Ammon's horn (tissue), 1 donor: ENCODE measurements around the gene KLHL8.
"Not testable (repeated sequence)": the region's sequence is repeated elsewhere in the genome, so short reads cannot be mapped to it uniquely, and the experiment has no call there.

Experiments used
- DNase-seq: peaks from one replicate; pipeline ENCODE4 v3.0.0-alpha.2; 2016; ENCODE audit warnings: low spot score

The KLHL8 gene

DNA sequence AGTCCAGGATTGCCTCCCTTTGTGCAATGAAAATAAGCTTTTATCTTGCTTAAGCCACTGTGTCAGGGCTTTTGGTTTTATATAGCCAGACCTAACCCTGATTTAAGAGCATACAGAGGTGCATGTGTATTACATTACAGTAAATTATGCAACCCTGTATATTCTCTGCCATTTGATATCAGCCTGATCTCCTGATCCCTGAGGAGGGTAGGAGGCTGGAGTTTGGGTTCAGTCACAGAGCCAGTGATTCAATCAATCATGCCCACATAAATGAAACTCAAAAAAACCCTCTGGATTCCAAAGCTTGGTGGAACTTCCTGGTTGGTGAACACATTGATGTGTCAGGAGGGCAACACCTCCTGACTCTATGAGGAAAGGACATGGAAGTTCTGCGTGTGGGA lies 7.3 kb upstream of the KLHL8 start:
- DNase-seq: no peak

DNA sequence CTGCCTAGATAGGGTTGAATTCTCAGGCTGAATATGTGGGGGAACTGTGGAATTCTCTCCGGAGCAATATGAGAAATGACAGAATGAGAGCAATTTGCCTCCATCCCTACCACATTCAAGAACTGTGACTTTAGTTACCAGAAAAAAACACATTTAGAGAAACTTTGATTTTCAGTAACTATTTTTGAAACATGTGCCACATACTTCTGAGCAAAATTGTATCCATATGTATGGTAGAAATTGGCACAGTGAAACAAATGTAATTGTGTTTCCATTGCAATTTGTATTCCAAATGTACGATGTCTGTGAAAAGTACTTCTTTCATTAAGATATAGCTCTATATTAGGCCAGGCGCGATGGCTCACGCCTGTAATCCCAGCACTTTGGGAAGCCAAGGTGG lies 5.5 kb upstream of the KLHL8 start:
- no peak for DNase-seq

DNA sequence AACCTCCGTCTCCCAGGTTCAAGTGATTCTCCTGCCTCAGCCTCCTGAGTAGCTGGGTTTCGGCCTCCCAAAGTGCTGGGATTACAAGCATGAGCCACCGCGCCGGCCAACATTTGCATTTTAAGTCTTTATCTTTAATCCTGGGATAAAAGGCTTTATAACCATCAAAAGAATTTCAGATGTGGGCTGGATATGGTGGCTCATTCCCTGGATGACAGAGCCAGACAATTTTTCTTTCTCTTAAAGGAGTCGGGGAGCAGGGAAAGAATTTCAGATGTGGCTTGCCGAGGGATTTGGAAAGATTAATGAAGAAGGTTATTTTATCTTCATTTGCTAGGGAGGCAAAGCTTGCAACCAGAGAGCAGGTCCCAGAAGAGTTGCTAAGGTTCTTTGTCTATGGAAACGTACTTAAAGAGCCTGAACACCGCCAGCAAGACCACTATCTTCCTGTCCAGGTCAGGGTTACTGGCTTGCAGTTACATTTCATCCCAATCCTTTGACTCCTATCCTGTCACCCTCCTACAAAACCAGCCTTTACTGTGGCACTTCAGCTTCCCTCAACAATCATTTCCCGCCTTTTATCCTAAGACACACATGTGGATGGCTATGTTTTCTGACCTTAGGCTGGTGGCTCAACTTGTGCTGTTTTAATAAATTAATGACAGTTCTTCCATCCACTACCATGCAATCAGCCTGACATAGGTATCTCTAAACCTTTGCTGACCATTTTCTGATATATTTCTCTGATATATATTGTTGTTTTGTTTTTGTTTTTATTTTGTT lies 3.9 kb upstream of the KLHL8 start:
- DNase-seq: no peak

DNA sequence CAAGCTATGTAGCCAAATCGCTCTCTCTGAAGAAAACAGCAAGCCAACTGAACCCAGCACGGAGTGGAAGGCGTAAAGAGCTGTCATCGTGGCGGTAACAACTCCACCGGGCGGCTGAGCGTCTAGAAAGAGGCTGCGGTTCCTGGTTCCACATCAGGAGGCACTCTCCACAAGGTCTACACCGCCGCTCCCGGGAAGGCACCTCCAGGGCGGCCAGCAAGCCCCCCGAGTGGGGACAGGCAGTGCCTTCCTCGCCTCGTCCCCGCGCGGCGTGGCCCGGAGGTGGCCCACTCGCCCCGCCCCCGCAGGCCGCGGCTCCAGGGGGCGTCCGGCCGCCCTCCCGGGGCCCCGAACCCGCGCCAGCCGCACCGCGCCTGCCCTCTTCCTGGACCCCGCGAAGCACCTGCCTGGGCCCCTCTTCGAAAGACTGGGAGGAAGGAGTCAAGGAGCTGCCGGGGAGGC lies 755 bp downstream of the KLHL8 start:
- DNase-seq: peak; percentile 66

DNA sequence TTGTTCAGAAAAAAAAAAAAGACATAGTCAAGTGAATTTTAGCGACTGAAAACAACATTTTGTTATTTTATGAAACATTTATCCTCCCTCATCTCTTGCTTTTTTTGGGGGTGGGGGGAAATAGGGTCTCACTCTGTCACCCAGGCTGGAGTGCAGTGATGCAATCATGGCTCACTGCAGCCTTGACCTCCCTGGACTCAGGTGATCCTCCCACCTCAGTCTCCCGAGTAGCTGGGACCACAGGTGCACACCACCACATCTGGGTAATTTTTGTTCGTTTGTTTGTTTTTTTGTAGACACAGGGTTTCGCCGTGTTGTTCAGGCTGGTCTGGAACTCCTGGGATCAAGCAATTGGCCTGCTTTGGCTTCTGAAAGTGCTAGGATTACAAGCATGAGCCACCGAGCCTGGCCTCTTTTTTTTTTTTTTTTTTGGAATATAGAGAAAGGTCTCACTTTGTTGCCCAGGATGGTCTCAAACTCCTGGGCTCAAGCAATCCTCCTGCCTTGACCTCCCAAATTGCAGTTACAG lies 3.1 kb downstream of the KLHL8 start:
- DNase-seq: not testable (repeated sequence)

DNA sequence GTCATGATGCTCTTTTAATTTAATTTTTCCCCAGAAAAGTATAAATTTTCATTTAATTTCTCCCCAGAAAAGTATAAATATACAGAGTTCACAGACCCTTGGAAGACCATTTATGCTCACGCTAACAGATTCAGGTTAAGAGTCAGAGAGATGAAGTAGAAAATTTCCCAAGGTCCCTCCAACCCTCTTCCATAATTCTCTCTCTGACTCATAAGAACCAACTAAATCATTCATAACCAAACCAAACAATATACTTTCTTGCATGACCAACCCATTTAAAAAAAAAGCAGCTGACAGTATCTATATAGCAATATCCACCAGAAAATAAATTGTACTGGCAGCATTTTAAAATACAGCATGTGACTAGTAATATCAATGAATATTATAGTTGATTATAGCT lies 3.9 kb downstream of the KLHL8 start:
- DNase-seq: no peak

DNA sequence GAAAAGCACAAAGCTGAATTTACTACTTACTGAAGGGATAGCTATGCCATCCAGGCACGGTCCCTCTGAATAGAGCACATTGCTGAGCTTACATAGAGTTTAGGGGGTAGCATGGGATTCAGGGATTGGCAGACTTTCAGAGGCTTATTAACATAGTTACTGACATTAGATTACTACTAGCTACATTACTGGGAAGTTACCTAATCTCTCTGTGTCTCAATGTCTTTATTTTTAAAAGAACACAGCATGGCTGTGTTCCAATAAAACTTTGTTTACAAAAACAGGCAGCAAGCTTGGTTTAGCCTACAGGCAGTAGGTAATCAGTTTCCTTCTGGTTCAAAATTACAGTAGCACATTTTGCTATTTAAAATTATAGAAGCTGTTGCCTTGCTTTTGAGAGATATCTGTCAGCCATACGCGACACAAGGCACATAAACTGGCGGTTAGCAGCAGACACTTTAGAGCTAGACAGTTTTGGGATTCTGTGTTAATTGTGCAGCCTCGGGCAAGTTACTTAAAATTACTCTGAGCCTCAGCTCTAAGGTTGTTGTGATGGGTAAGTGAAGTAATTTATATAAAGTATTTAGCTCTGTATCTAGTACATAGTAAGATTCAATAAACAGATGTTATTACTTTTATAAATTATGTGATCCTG lies 6.9 kb downstream of the KLHL8 start:
- DNase-seq: no peak

DNA sequence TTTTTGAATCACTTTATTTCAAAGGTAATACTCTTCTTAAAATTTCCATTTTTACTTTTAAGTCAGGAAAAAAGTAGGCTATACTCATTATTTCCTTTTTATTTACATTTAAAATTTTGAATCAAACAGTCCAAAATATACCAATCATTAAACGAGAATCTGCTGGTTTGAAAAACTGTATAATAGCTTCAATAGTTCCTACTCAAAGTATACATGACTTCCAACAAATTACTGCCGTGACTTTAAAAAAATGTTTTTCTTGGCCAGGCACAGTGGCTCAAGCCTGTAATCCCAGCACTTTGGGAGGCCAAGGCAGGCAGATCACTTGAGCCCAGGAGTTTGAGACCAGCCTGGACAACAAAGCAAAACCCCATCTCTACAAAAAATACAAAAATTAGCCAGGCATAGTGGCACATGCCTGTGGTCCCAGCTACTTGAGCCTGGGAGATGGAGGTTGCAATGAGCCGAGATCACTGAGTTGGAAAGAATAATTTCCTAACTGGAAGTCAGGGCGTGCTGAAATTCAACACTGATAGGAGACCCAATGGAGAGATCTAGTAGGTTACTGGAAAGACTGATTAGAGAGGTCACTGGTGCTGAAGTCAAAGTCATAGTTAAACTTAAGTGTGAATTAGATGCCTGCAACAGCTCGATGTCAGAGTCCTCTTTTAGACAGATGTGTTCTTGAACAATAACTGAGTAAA lies 9.0 kb downstream of the KLHL8 start:
- DNase-seq: no peak

DNA sequence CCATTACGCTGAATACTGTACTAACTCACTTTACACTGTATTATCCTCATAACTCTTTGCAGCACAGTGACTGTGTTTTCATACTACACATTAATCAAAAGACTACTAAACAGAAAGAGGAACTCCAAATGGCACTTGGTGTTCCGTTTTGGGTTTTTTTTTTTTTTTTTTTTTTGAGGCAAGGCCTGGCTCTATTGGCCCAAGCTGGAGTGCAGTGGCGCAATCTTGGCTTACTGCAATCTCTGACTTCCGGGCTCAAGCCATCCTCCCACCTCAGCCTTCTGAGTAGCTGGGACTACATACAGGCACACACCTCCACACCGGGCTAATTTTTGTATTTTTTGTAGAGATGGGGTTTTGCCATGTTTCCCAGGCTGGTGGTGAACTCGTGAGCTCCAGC lies 10.7 kb downstream of the KLHL8 start:
- DNase-seq: peak; percentile 50

DNA sequence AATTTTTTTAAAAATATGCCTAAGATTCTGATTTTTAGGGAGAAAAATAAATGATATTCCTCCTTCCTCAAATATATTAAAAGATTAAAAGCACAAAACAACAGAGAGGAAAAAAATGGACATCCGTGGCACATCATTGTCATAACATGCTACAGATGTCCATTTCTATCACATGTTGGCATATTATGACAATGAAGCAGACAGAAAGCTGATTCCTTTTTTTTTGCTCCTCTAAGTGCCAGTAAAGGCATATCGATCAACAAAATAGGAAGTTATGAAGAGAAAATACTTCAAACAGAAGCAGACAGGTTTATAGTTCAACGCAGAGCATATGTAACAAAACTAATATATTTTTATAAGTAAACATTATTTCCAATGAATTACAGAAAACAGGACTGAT lies 11.2 kb downstream of the KLHL8 start:
- DNase-seq: no peak

DNA sequence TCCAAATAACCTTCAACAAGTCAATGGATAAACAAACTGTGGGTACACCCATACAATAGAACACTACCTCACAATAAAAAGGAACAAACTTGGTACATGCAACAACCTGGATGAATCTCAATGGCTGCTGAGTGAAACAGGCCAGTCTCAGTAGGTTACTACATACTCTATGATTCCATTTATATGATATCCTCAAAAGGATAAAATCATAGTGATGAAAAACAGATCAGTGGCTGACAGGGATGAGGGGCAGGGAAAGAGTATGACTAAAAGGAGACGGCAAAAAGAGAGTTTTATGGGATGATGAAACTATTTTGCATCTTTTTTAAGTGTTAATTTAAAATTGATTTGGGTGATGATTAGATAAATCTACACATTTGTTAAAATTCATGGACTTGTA lies 15.9 kb downstream of the KLHL8 start:
- no peak for DNase-seq

DNA sequence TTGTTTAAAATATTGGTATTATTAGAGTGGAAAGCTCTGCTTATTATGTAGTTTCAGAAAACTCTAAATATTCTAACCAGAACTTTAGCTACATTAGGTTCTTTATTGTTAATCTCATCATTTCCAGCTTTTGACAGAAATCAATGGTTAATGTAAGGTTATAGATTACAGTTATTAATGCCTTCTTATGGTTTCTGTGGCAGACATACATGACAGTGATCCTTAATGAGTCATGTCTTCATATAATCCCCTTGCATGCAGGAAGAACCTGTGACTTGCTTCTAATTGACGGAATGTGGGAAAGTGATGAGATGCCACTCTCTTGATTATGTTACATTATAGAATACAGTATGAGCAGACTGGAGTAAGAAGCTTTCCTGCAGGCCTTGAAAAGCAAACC lies 23.5 kb downstream of the KLHL8 start:
- no peak for DNase-seq

DNA sequence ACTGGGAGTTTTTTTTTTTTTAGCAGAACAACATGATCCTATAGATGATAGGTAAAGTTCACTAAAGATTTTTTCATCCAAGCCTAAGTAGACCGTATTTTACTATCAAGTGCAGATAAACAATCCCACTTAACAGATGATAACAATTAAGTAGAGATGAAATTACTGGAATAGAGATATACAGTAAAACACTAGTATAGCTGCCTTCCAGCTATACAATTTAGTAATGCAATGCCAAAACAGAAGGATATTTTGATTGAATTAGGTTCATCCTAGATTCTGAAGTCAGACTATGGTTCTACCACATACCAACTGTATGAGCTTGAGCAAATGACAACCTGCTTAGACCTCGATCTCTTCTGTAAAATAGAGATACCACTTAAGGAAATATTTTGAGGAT lies 24.3 kb downstream of the KLHL8 start:
- DNase-seq: no peak

DNA sequence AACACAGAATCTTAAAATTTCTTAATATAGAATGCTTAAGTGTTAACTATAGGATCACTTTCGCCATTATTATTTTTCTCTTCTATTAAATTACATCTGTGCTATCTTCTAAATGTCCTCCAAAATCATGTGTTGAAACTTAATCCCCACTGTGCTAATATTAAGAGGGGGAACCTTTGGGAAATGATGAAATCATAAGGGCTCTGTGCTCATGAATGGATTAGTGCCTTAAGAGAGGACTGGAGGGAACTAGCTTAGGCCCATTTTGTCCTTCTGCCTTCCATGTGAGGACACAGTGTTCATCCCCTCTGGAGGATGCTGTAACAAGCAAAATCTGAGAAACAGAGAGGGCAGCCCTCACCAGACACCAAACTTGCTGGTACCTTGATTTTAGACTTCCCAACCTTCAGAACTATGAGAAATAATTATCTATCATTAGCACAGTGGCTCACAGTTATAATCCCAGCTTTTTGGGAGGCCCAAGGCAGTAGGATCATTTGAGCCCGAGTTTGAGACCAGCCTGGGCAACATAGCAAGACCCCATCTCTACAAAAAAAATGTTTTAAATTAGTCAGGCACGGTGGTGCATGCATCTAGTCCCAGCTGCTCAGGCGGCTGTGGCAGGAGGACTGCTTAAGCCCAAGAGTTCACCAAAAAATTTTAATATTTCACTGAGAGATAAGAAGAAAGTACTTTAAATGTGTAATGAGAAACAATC lies 26.3 kb downstream of the KLHL8 start:
- DNase-seq: no peak

DNA sequence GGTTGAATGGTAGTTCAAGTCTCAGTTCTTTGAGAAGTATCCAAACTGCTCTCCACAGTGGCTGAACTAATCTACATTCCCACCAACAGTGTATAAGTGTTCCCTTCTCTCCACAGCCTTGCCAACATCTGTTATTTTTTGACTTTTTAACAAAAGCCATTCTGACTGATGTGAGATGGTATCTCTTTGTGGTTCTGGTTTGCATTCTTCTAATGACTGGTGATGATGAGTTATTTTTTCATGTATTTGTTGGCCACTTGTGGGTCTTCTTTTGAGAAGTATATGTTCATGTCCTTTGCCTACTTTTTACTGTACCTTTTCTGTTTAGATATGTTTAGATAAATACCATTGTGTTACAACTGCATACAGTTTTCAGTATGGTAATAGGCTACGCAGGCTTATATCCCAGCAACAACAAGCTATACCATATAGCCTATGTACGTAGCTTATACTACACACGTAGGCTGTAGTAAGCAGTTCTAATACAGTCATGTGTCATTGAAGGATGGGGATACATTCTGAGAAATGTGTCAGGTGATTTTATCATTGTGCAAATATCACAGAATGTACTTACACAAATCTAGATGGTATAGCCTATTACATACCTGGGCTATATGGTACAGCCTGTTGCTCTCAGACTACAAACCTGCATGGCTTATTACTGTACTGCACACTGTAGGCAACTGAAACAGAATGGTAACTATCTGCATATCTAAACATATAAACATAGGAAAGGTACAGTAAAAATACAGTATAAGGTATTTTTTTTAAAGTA lies 28.1 kb downstream of the KLHL8 start:
- DNase-seq: no peak

DNA sequence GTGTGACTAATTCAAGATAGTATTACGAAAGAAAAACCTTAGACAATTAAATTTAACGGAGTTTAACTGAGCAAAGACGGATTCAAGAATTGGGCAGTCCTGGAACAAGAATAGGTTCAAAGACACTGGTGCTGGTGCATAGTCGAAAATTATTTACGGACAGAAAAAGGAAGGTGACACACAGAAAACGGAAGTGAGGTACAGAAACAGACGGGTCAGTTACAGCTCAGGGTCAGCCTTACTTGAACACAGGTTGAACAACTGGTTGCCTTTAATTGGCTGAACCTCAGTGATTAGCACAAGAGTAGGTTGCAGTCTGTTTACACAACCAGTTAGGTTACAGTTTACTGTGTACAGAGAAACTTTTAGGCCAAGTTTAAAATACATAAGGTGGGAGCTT lies 31.5 kb downstream of the KLHL8 start:
- no peak for DNase-seq

DNA sequence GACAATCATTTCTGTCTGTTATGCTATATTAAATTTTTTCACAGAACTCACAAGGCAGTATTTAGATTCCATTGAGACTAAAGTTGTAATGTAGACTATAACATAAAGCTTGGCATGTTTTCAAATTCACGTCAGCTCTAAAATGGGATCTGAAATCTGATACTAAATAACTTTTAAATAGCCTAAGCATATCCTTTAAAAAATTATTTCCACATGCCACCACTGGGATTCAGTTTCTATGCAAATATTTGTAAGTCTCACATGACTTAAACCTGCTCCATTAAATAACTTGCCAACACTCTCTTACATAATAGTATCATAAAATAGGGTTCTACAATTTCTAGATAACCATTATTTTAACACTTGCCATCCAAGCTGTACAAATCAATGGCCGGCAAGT lies 32.4 kb downstream of the KLHL8 start:
- no peak for DNase-seq

DNA sequence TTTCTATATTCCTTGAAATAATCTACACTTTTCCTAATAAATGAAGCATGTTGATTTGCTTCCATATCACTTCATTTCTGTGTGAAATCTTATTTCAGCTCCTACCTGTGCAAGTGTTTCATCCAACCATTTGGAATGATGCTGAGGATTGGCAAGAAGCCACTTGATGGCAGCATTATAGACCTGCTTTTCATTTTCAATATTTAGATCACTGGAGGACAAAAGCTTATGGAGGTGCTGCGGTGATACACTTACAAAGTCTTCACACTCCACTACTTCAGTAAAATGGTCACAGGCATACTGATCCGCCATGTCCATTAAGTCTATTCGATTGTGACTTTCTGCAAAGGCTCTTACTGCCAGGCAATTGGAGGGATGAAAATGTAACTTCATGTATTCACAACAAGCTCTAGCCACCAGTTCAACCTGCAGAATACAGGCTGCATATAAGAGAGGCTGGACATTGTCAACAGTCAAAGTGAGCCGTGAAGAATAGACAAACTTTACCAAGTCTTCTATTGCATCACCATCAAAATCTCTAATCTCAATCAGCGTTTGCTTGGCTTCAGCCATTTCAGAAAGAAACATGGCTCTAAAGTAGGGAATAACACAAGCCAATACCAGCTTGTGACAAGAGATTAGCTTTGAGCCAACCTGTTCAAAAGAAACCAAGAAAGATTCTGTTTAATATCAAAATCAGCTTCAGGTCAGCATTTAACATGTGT lies 35.1 kb downstream of the KLHL8 start:
- DNase-seq: no peak

DNA sequence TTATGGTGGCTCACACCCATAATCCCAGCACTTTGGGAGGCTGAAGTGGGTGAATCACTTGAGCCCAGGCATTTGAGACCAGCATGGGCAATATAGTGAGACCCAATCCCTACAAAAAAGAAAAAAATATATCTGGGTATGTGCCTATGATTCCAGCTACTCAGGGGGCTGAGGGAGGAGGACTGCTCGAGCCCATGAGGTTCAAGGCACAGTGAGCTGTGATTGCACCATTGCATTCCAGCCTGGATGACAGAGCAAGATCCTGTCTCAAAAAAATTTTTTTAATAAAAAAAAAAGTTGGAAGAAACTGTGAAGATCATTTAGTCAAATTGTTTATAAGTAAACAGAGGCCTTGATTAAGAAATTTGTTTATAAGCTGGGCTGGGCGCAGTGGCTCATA lies 39.7 kb downstream of the KLHL8 start:
- no peak for DNase-seq

DNA sequence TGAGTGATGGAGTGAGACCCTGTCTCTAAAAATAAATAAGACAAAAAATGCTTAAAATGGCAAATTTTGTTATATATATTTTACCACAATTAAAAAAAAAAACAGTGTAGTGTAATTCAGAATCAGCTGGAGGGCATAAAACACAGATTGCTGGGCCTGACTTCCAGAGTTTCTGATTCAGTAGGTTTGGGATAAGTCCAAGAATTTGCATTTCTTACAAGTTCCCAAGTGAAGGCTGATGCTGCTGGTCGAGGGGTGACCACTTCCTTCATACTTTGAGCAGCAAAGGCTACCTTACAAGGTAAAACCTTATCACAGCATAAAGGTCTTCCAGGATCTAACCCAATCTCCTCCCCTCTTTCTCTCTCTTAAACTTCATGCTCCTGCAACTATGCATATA lies 40.7 kb downstream of the KLHL8 start:
- no peak for DNase-seq

DNA sequence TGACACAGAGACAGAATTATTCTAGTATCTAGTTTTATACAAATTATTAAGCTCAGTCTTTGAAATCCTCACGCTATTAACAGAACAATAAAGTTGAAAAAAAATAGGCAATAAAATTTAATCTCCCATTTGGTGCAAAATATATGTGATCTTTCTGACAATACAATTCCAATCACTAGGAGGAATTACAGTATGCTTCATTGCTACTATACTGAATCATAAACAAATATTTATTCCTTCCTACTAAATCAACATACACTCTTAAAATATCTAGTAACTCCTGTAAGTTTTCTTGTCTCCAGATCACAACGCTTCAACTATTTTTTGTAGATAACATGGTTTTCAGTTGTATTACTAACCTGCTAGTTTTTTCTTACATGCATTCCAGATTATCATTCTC lies 45.7 kb downstream of the KLHL8 start:
- no peak for DNase-seq
